ENCODE data around the gene KCNQ2.

GRCh38 chr20:63487781-63488241 is 15.4 kb upstream of the KCNQ2 start:
- TF ChIP-seq CTCF (conservative IDR thresholded peaks at IDR 0.05) (no peak), ZFX (IDR thresholded peaks at IDR 0.05) (no peak)
